Right cardiac atrium (tissue), 5 donors: ENCODE results near the gene CXCL16. TPM values are rescaled to one million over a fixed set of nuclear protein-coding genes. Genes with fewer than 3 reads are reported as not detected.
"Not testable (repeated sequence)": the region's sequence is repeated elsewhere in the genome, so short reads cannot be mapped to it uniquely, and the experiment has no call there.

ENCODE experiments used
- ATAC-seq, 2 donors: fragments of 200-7000 bp; cut with Tn5 transposase; one replicate each; pipeline versions ENCODE4 v1.8.0 to v1.9.1; 2020; ENCODE audit warnings: moderate library complexity in 2 of 2, mild to moderate bottlenecking in 1 of 2
- DNase-seq, 3 donors: peaks; one replicate each; pipeline ENCODE4 v3.0.0-alpha.2; 2020
- H3K27ac ChIP-seq: one replicate; pipeline ENCODE4 v1.5.1; 2013; ENCODE audit warnings: mild to moderate bottlenecking, low read length, control low read depth, moderate library complexity
- H3K27me3 ChIP-seq: one replicate; pipeline ENCODE4 v1.6.1; 2013; ENCODE audit not compliant: control insufficient read depth, insufficient read depth
- H3K4me1 ChIP-seq: one replicate; pipeline ENCODE4 v1.6.1; 2013; ENCODE audit warnings: low read length; ENCODE audit not compliant: control insufficient read depth, insufficient read depth
- H3K4me3 ChIP-seq: one replicate; pipeline ENCODE4 v1.5.1; 2013; ENCODE audit warnings: low read length, control low read depth
- H3K9me3 ChIP-seq: one replicate; pipeline ENCODE4 v1.6.1; 2013; ENCODE audit warnings: low read length; ENCODE audit not compliant: control insufficient read depth
- WGBS: extraction: QIAGEN DNeasy Blood & Tissue Kit; methylation state at CpG from one replicate; pipeline ENCODE4 v1.1.7; 2013; 5-methylcytosine and 5-hydroxymethylcytosine counted together
- intact Hi-C, 4 donors: fragments of 100-400 bp; cut with DNase I; formaldehyde crosslinking; loops; one replicate each; pipeline versions ENCODE4 v1.11.0 to v1.14.0; 2022 to 2023
- polyA plus RNA-seq: library from polyadenylated mRNA; stranded (reverse); fragments of 200-250 nt; gene quantifications from one replicate; pipeline ENCODE4 v1.2.3, GENCODE V29; 2013
- total RNA-seq, 4 donors: library from RNA; stranded (reverse); fragmentation: NEBNext Ultra II Directional; extraction: Animal tissue kit (Norgen Biotek cat#: 25700); gene quantifications; one replicate each; pipeline ENCODE4 v1.2.1, GENCODE V29; 2021
- donor health status: healthy with polysubstance abuse.
- donor health status: DM: no; HTN: yes; CAD: no.
- donor health status: DM: no; HTN: no; CAD: no.
- donor health status: DM: no; HTN: yes; CAD: no; lungs with severe emphysema.
- donor health status: DM: yes; HTN: yes; CAD: no.

Gene CXCL16
- total and polyA plus RNA-seq, 5 donors: 2.5 to 6.3 (median 5.1) TPM

GRCh38 chr17:4710693-4711634 is 28.8 kb downstream of the CXCL16 start:
- peak; percentile 4 to 12 for ATAC-seq
- intact Hi-C loops: no loop called here
- peak in 2 of 3 donors; percentile 47 to 62 for DNase-seq
- no peaks in the 10 kb centered on the region for H3K4me1 ChIP-seq
- no peak overlapping the region for H3K27ac ChIP-seq
- WGBS: 9% methylated on average over 57 of the region's 57 CpGs
- H3K4me3 ChIP-seq: peak overlapping the region; percentile 58
- H3K9me3 ChIP-seq: no peaks in the 10 kb centered on the region
- H3K27me3 ChIP-seq: no peaks in the 10 kb centered on the region

- peak; percentile 96 to 97 for ATAC-seq
- Histone ChIP-seq H3K4me3 (peak within 1 kb of the TSS; percentile 58), H3K27me3 (no peaks in the 10 kb centered on the region), H3K4me1 (no peaks in the 10 kb centered on the region), H3K27ac (no peak within 1 kb of the TSS), H3K9me3 (no peaks in the 10 kb centered on the region)
- DNase-seq: peak; percentile 99 to 100 (median 100)
- intact Hi-C loops: no loop called here
- under 1% methylated on average over 67 of the region's 67 CpGs for whole genome bisulfite sequencing
Measured at GRCh38 chr17:4709794-4710692, 29.7 kb downstream of the CXCL16 start, which contains the start of gene ARRB2. ARRB2 (plus strand) TSS chr17:4710632; CDS start chr17:4710722, 90 bp downstream.

GRCh38 chr17:4708436-4708835 is 31.3 kb downstream of the CXCL16 start:
- Histone ChIP-seq H3K4me1 (no peaks in the 10 kb centered on the region), H3K27me3 (no peaks in the 10 kb centered on the region), H3K9me3 (no peaks in the 10 kb centered on the region), H3K4me3 (no peak overlapping the region), H3K27ac (no peak overlapping the region)
- DNase-seq (no peak), ATAC-seq (no peak)
- intact Hi-C loops: no loop called here
- WGBS: 77% methylated on average over 8 of the region's 8 CpGs

- no peak for ATAC-seq
- H3K4me1 ChIP-seq: peaks cover 2% of the 10 kb centered on the region
- H3K27me3 ChIP-seq: no peaks in the 10 kb centered on the region
- no peak overlapping the region for H3K4me3 ChIP-seq
- DNase-seq: no peak
- H3K9me3 ChIP-seq: no peaks in the 10 kb centered on the region
- no peak overlapping the region for H3K27ac ChIP-seq
- intact Hi-C loops: no loop called here
- WGBS: 76% methylated on average over 7 of the region's 7 CpGs
Measured at GRCh38 chr17:4706121-4706520, 33.6 kb downstream of the CXCL16 start.

- H3K27ac ChIP-seq: no peak overlapping the region
- H3K9me3 ChIP-seq: no peaks in the 10 kb centered on the region
- H3K4me3 ChIP-seq: no peak overlapping the region
- WGBS: 95% methylated on average over 15 of the region's 15 CpGs
- ATAC-seq: no peak
- no peak for DNase-seq
- peaks cover 2% of the 10 kb centered on the region for H3K4me1 ChIP-seq
- intact Hi-C loops: no loop called here
- H3K27me3 ChIP-seq: no peaks in the 10 kb centered on the region
Measured at GRCh38 chr17:4704991-4705390, 34.7 kb downstream of the CXCL16 start.

GRCh38 chr17:4704574-4704907 is 35.2 kb downstream of the CXCL16 start:
- H3K9me3 ChIP-seq, H3K27ac ChIP-seq, H3K4me1 ChIP-seq, intact Hi-C loops, ATAC-seq, H3K27me3 ChIP-seq, DNase-seq: not testable (repeated sequence)
- 53% methylated on average over 14 of the region's 14 CpGs for WGBS
- peak overlapping the region; percentile 74 for H3K4me3 ChIP-seq

- no peak for ATAC-seq
- intact Hi-C loops: no loop called here
- no peak for DNase-seq
- 5% methylated on average over 15 of the region's 15 CpGs for WGBS
- Histone ChIP-seq H3K4me3 (peak overlapping the region; percentile 74), H3K27ac (no peak overlapping the region), H3K4me1 (peaks cover 2% of the 10 kb centered on the region), H3K9me3 (no peaks in the 10 kb centered on the region), H3K27me3 (no peaks in the 10 kb centered on the region)
Measured at GRCh38 chr17:4703330-4703691, 36.4 kb downstream of the CXCL16 start.

- Histone ChIP-seq H3K4me1 (peaks cover 2% of the 10 kb centered on the region), H3K9me3 (no peaks in the 10 kb centered on the region), H3K27me3 (no peaks in the 10 kb centered on the region), H3K4me3 (no peak overlapping the region), H3K27ac (no peak overlapping the region)
- intact Hi-C loops: no loop called here
- DNase-seq (no peak), ATAC-seq (no peak)
- WGBS: 78% methylated on average over 1 of the region's 1 CpG
Measured at GRCh38 chr17:4701116-4701515, 38.6 kb downstream of the CXCL16 start.

- H3K4me1 ChIP-seq, intact Hi-C loops, H3K27me3 ChIP-seq, H3K9me3 ChIP-seq, H3K27ac ChIP-seq, H3K4me3 ChIP-seq, ATAC-seq: not testable (repeated sequence)
- peak in 1 of 3 donors; percentile 7 for DNase-seq
- WGBS: 86% methylated on average over 13 of the region's 13 CpGs
Measured at GRCh38 chr17:4699401-4700056, 40.2 kb downstream of the CXCL16 start.

GRCh38 chr17:4696437-4696805 is 43.3 kb downstream of the CXCL16 start:
- Histone ChIP-seq H3K4me1 (no peaks in the 10 kb centered on the region), H3K27ac (no peak overlapping the region), H3K9me3 (no peaks in the 10 kb centered on the region), H3K27me3 (no peaks in the 10 kb centered on the region), H3K4me3 (no peak overlapping the region)
- DNase-seq: no peak
- intact Hi-C loops: no loop called here
- 68% methylated on average over 6 of the region's 6 CpGs for WGBS
- no peak for ATAC-seq
